ENCODE results near the gene SCN1B. TPM values are rescaled to one million over a fixed set of nuclear protein-coding genes. Genes with fewer than 3 reads are reported as not detected.

SCN1B gene
- total RNA-seq, 2 experiments from 2014 or later = 0.37 to 0.57 TPM

- no peak overlapping the region for H3K27ac Mint-ChIP-seq
- no peaks in the 10 kb centered on the region for H3K36me3 Mint-ChIP-seq (ENCODE audit: low read depth)
- POLR2A ChIA-PET = no interaction called here
- H3K4me3 Mint-ChIP-seq = no peak overlapping the region
- H3K4me1 Mint-ChIP-seq (ENCODE audit: low read depth) = no peaks in the 10 kb centered on the region
- H3K9me3 Mint-ChIP-seq (ENCODE audit: insufficient read depth) = no peaks in the 10 kb centered on the region
- DNase-seq (no peak), ATAC-seq (no peak)
- no peaks in the 10 kb centered on the region for H3K27me3 Mint-ChIP-seq (ENCODE audit: low read depth)
- CTCF ChIA-PET = no interaction called here
Observed at GRCh38 chr19:35060160-35060855, 30.0 kb downstream of the SCN1B start.

GRCh38 chr19:35061583-35062373 is 31.5 kb downstream of the SCN1B start:
- Mint-ChIP-seq H3K27me3 (ENCODE audit: low read depth) (no peaks in the 10 kb centered on the region), H3K9me3 (ENCODE audit: insufficient read depth) (peaks cover 3% of the 10 kb centered on the region), H3K4me3 (no peak overlapping the region), H3K27ac (no peak overlapping the region), H3K36me3 (ENCODE audit: low read depth) (no peaks in the 10 kb centered on the region), H3K4me1 (ENCODE audit: low read depth) (peaks cover 5% of the 10 kb centered on the region)
- DNase-seq (no peak), ATAC-seq (no peak)
- CTCF ChIA-PET = interaction anchor here (0.8 to 1.0 kb wide), 2 partner anchors 17 to 28 kb away, joined by 3 read pairs; no protein-coding TSS in a partner anchor
- POLR2A ChIA-PET = no interaction called here

- H3K27me3 Mint-ChIP-seq (ENCODE audit: low read depth) = no peaks in the 10 kb centered on the region
- ChIA-PET POLR2A (no interaction called here), CTCF (no interaction called here)
- no peak for ATAC-seq
- no peak overlapping the region for H3K27ac Mint-ChIP-seq
- no peaks in the 10 kb centered on the region for H3K36me3 Mint-ChIP-seq (ENCODE audit: low read depth)
- H3K9me3 Mint-ChIP-seq (ENCODE audit: insufficient read depth) = peaks cover 4% of the 10 kb centered on the region
- no peak for DNase-seq
- H3K4me3 Mint-ChIP-seq = no peak overlapping the region
- peaks cover 13% of the 10 kb centered on the region for H3K4me1 Mint-ChIP-seq (ENCODE audit: low read depth)
Observed at GRCh38 chr19:35062942-35063341, 32.7 kb downstream of the SCN1B start.

GRCh38 chr19:35063940-35064818 is 33.9 kb downstream of the SCN1B start:
- Mint-ChIP-seq H3K27ac (no peak overlapping the region), H3K9me3 (ENCODE audit: insufficient read depth) (peaks cover 4% of the 10 kb centered on the region), H3K4me3 (no peak overlapping the region), H3K4me1 (ENCODE audit: low read depth) (peaks cover 13% of the 10 kb centered on the region), H3K27me3 (ENCODE audit: low read depth) (no peaks in the 10 kb centered on the region), H3K36me3 (ENCODE audit: low read depth) (no peaks in the 10 kb centered on the region)
- DNase-seq (no peak), ATAC-seq (no peak)
- POLR2A ChIA-PET = no interaction called here
- CTCF ChIA-PET = interaction anchor here (1.2 kb wide), 1 partner anchor 20 kb away, joined by 3 read pairs; no protein-coding TSS in a partner anchor

GRCh38 chr19:35065574-35065973 is 35.3 kb downstream of the SCN1B start:
- Mint-ChIP-seq H3K36me3 (ENCODE audit: low read depth) (no peaks in the 10 kb centered on the region), H3K27ac (no peak overlapping the region), H3K9me3 (ENCODE audit: insufficient read depth) (peaks cover 6% of the 10 kb centered on the region), H3K4me3 (no peak overlapping the region), H3K4me1 (ENCODE audit: low read depth) (peaks cover 13% of the 10 kb centered on the region), H3K27me3 (ENCODE audit: low read depth) (no peaks in the 10 kb centered on the region)
- DNase-seq = no peak
- ChIA-PET CTCF (interaction anchor here (3.1 kb wide), 1 partner anchor 71 kb away, joined by 47 read pairs; the partner anchor contains the start of gene LGI4), POLR2A (interaction anchor here (0.6 kb wide), 1 partner anchor 79 kb away, joined by 3 read pairs; no protein-coding TSS in a partner anchor)
- ATAC-seq = no peak

- ATAC-seq = no peak
- H3K9me3 Mint-ChIP-seq (ENCODE audit: insufficient read depth) = peaks cover 7% of the 10 kb centered on the region
- ChIA-PET CTCF (interaction anchor here (0.6 to 3.1 kb wide), 24 partner anchors 8 to 402 kb away, joined by 3 to 47 read pairs (median 6); partner anchors contain the start of genes FXYD5, FXYD7, LGI4 and ZNF30), POLR2A (no interaction called here)
- no peak overlapping the region for H3K27ac Mint-ChIP-seq
- DNase-seq = no peak
- H3K36me3 Mint-ChIP-seq (ENCODE audit: low read depth) = no peaks in the 10 kb centered on the region
- no peaks in the 10 kb centered on the region for H3K27me3 Mint-ChIP-seq (ENCODE audit: low read depth)
- no peak overlapping the region for H3K4me3 Mint-ChIP-seq
- H3K4me1 Mint-ChIP-seq (ENCODE audit: low read depth) = peaks cover 13% of the 10 kb centered on the region
Observed at GRCh38 chr19:35066121-35066520, 35.9 kb downstream of the SCN1B start.

GRCh38 chr19:35066691-35067563 is 36.7 kb downstream of the SCN1B start:
- Mint-ChIP-seq H3K27me3 (ENCODE audit: low read depth) (no peaks in the 10 kb centered on the region), H3K9me3 (ENCODE audit: insufficient read depth) (peaks cover 7% of the 10 kb centered on the region), H3K4me3 (no peak overlapping the region), H3K36me3 (ENCODE audit: low read depth) (no peaks in the 10 kb centered on the region), H3K4me1 (ENCODE audit: low read depth) (peaks cover 13% of the 10 kb centered on the region), H3K27ac (no peak overlapping the region)
- ChIA-PET POLR2A (no interaction called here), CTCF (interaction anchor here (0.6 to 3.1 kb wide), 34 partner anchors 9 to 441 kb away, joined by 3 to 47 read pairs (median 4); partner anchors contain the start of genes FXYD5, FXYD7, LGI4 and ZNF30)
- ATAC-seq (peak; percentile 95), DNase-seq (peak; percentile 92)

- DNase-seq (no peak), ATAC-seq (no peak)
- Mint-ChIP-seq H3K27me3 (ENCODE audit: low read depth) (no peaks in the 10 kb centered on the region), H3K4me3 (no peak overlapping the region), H3K27ac (no peak overlapping the region), H3K9me3 (ENCODE audit: insufficient read depth) (peaks cover 7% of the 10 kb centered on the region), H3K36me3 (ENCODE audit: low read depth) (no peaks in the 10 kb centered on the region), H3K4me1 (ENCODE audit: low read depth) (peaks cover 13% of the 10 kb centered on the region)
- ChIA-PET POLR2A (no interaction called here), CTCF (interaction anchor here (0.5 to 2.5 kb wide), 4 partner anchors 67 to 148 kb away, joined by 3 to 9 read pairs (median 4); no protein-coding TSS in a partner anchor)
Observed at GRCh38 chr19:35068941-35069634, 38.8 kb downstream of the SCN1B start.

GRCh38 chr19:35069696-35070095 is 39.4 kb downstream of the SCN1B start:
- Mint-ChIP-seq H3K9me3 (ENCODE audit: insufficient read depth) (peaks cover 7% of the 10 kb centered on the region), H3K4me1 (ENCODE audit: low read depth) (peaks cover 13% of the 10 kb centered on the region), H3K36me3 (ENCODE audit: low read depth) (no peaks in the 10 kb centered on the region), H3K27me3 (ENCODE audit: low read depth) (no peaks in the 10 kb centered on the region), H3K27ac (no peak overlapping the region), H3K4me3 (no peak overlapping the region)
- no peak for ATAC-seq
- no peak for DNase-seq
- POLR2A ChIA-PET = interaction anchor here (0.6 kb wide), 2 partner anchors 208 to 273 kb away, joined by 3 to 4 read pairs; no protein-coding TSS in a partner anchor
- CTCF ChIA-PET = interaction anchor here (0.7 to 2.5 kb wide), 7 partner anchors 14 to 147 kb away, joined by 3 to 9 read pairs (median 4); no protein-coding TSS in a partner anchor

- peaks cover 7% of the 10 kb centered on the region for H3K9me3 Mint-ChIP-seq (ENCODE audit: insufficient read depth)
- ATAC-seq = no peak
- no peak overlapping the region for H3K4me3 Mint-ChIP-seq
- H3K4me1 Mint-ChIP-seq (ENCODE audit: low read depth) = peaks cover 13% of the 10 kb centered on the region
- H3K27ac Mint-ChIP-seq = no peak overlapping the region
- DNase-seq = no peak
- H3K36me3 Mint-ChIP-seq (ENCODE audit: low read depth) = no peaks in the 10 kb centered on the region
- ChIA-PET POLR2A (interaction anchor here (0.6 kb wide), 1 partner anchor 272 kb away, joined by 4 read pairs; no protein-coding TSS in a partner anchor), CTCF (interaction anchor here (0.8 to 2.5 kb wide), 7 partner anchors 15 to 71 kb away, joined by 3 to 9 read pairs (median 4); no protein-coding TSS in a partner anchor)
- no peaks in the 10 kb centered on the region for H3K27me3 Mint-ChIP-seq (ENCODE audit: low read depth)
Observed at GRCh38 chr19:35070471-35070870, 40.2 kb downstream of the SCN1B start.

Measured in activated CD8-positive, alpha-beta T cell treated with anti-CD3 and anti-CD28 coated beads, Interleukin-2, amount 10 ng/mL, durations not matched to agents 7 days and 5 days (primary cell).